HL-60/S4 (cell line): ENCODE results near the gene GOLGA6C.
"Not testable (repeated sequence)": the region's sequence is repeated elsewhere in the genome, so short reads cannot be mapped to it uniquely, and the experiment has no call there.

Experiments used
- in situ Hi-C: fragments of 300-500 bp; cut with MboI; formaldehyde crosslinking; loops from 2 replicates; pipeline ENCODE4 v1.14.3; 2022; ENCODE audit warnings: low sequenced_read_pairs

Gene GOLGA6C

GRCh38 chr15:75258034-75258433, at the start of gene GOLGA6C:
Gene GOLGA6C (plus strand): TSS chr15:75258334. CDS start chr15:75258599, 265 bp downstream.
- in situ Hi-C loops = not testable (repeated sequence)

- in situ Hi-C loops = loop anchor here (5.0 to 10.0 kb wide), 2 partner anchors 104 to 181 kb away; no protein-coding TSS in a partner anchor
These were observed 49.4 kb upstream of the GOLGA6C start for GRCh38 chr15:75208501-75209288.

GRCh38 chr15:75209289-75209676, 48.9 kb upstream of the GOLGA6C start:
- in situ Hi-C loops = loop anchor here (5.0 to 10.0 kb wide), 2 partner anchors 104 to 182 kb away; no protein-coding TSS in a partner anchor

GRCh38 chr15:75210811-75211230, 47.3 kb upstream of the GOLGA6C start:
- in situ Hi-C loops = no loop called here

- in situ Hi-C loops = no loop called here
These were observed 46.5 kb upstream of the GOLGA6C start for GRCh38 chr15:75211436-75212199.

- in situ Hi-C loops = no loop called here
These were observed 45.8 kb upstream of the GOLGA6C start for GRCh38 chr15:75212200-75212858.

GRCh38 chr15:75213212-75213767, 44.8 kb upstream of the GOLGA6C start:
- in situ Hi-C loops = no loop called here

GRCh38 chr15:75213768-75214221, 44.3 kb upstream of the GOLGA6C start:
- in situ Hi-C loops = no loop called here

GRCh38 chr15:75214293-75215096, 43.6 kb upstream of the GOLGA6C start:
- in situ Hi-C loops = no loop called here

GRCh38 chr15:75215107-75216004, 42.8 kb upstream of the GOLGA6C start:
- in situ Hi-C loops = no loop called here

GRCh38 chr15:75217012-75217411, 41.1 kb upstream of the GOLGA6C start:
- in situ Hi-C loops = no loop called here

- in situ Hi-C loops = not testable (repeated sequence)
These were observed 40.6 kb upstream of the GOLGA6C start for GRCh38 chr15:75217574-75217973.

- in situ Hi-C loops = not testable (repeated sequence)
These were observed 38.6 kb upstream of the GOLGA6C start for GRCh38 chr15:75219507-75219929.

- in situ Hi-C loops = loop anchor here (10.0 kb wide), 1 partner anchor 451 kb away; no protein-coding TSS in a partner anchor
These were observed 34.4 kb upstream of the GOLGA6C start for GRCh38 chr15:75223688-75224087.

- in situ Hi-C loops = loop anchor here (10.0 kb wide), 1 partner anchor 451 kb away; no protein-coding TSS in a partner anchor
These were observed 33.9 kb upstream of the GOLGA6C start for GRCh38 chr15:75224281-75224680.

GRCh38 chr15:75225102-75225836, 32.9 kb upstream of the GOLGA6C start:
- in situ Hi-C loops = loop anchor here (10.0 kb wide), 1 partner anchor 450 kb away; no protein-coding TSS in a partner anchor

- in situ Hi-C loops = loop anchor here (10.0 kb wide), 1 partner anchor 449 kb away; no protein-coding TSS in a partner anchor
These were observed 32.0 kb upstream of the GOLGA6C start for GRCh38 chr15:75225951-75226732.
